Duodenal mucosa (tissue), 2 donors: ENCODE measurements around the gene RGL1.
A peak's percentile ranks its signal among the peaks of the same experiment; 100 is the strongest.

Experiments used
- H3K27ac ChIP-seq: one replicate; pipeline ENCODE4 v1.7.0; 2013; ENCODE audit warnings: low read depth, low read length
- H3K27me3 ChIP-seq, 2 donors: one replicate each; pipeline ENCODE4 v1.7.0; 2013; ENCODE audit warnings: low read length in 2 of 2, control low read depth in 1 of 2; ENCODE audit not compliant: insufficient read depth in 2 of 2, control insufficient read depth in 1 of 2
- H3K36me3 ChIP-seq, 2 donors: one replicate each; pipeline ENCODE4 v1.7.0; 2013; ENCODE audit warnings: low read length in 2 of 2, control low read depth in 1 of 2; ENCODE audit not compliant: insufficient read depth in 2 of 2, control insufficient read depth in 1 of 2
- H3K4me1 ChIP-seq, 2 donors: one replicate each; pipeline ENCODE4 v1.7.0; 2013; ENCODE audit warnings: low read length in 2 of 2, control low read depth in 1 of 2; ENCODE audit not compliant: insufficient read depth in 2 of 2, control insufficient read depth in 1 of 2
- H3K4me3 ChIP-seq, 2 donors: one replicate each; pipeline ENCODE4 v1.7.0; 2013; ENCODE audit warnings: low read length in 2 of 2, low read depth in 1 of 2
- H3K9ac ChIP-seq, 2 donors: one replicate each; pipeline ENCODE4 v1.7.0; 2013; ENCODE audit warnings: low read length in 2 of 2, low read depth in 1 of 2
- H3K9me3 ChIP-seq, 2 donors: one replicate each; pipeline ENCODE4 v1.7.0; 2013; ENCODE audit warnings: low read length in 2 of 2, control low read depth in 1 of 2; ENCODE audit not compliant: control insufficient read depth in 1 of 2

RGL1 gene

GRCh38 chr1:183806675-183807074 lies 1.8 kb downstream of the RGL1 start:
- peaks cover 4 to 11% of the 10 kb centered on the region in 2 donors for H3K4me1 ChIP-seq
- no peaks in the 10 kb centered on the region for H3K27me3 ChIP-seq
- H3K27ac ChIP-seq: no peak overlapping the region
- H3K4me3 ChIP-seq: peak overlapping the region; percentile 36 to 41
- peak overlapping the region; percentile 4 to 33 for H3K9ac ChIP-seq
- peaks cover 0 to 6% of the 10 kb centered on the region in 2 donors for H3K9me3 ChIP-seq
- H3K36me3 ChIP-seq: no peaks in the 10 kb centered on the region

- Histone ChIP-seq H3K9me3 (no peaks in the 10 kb centered on the region), H3K4me1 (peaks cover 9 to 18% of the 10 kb centered on the region in 2 donors), H3K27me3 (no peaks in the 10 kb centered on the region), H3K9ac (peak overlapping the region in 1 of 2 donors; percentile 6), H3K4me3 (peak overlapping the region in 1 of 2 donors; percentile 4), H3K36me3 (no peaks in the 10 kb centered on the region), H3K27ac (no peak overlapping the region)
Observed at GRCh38 chr1:183807549-183808168, 2.7 kb downstream of the RGL1 start.

DNA sequence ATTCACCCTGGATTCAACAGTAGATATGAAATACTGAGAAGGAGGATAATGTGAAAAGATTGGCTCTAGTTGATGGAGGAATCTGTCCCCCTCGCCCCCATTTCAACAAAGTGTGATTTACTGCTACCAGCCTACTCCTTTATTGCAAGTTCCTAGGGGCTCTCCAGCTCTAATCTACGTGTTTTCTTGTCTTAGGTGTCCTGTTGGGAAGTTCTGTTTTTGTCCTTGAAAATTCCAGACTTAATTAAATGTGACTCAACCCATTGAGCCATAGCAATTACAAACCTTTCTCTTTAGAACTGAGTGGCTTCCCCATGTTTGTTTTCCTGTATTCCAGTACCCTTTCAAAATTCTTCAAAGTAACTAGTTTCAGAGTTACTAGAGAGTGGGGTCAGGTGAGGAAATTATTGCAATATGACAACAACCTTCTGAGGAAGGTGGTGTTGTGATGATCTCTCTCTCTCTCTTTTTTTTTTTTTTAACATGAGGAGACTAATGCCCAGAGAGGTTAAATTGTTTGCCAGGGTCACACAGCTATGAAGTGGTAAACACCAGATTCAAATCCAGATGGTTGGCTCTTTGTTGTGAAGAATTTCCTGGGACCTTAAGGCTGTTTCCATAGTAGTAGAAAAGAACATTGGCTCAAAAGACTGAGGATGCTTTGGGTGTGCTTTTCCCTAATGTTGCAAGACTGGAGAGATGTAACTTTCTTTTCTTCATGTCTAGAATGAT lies 3.5 kb downstream of the RGL1 start:
- no peak overlapping the region for H3K4me3 ChIP-seq
- H3K4me1 ChIP-seq: peaks cover 15 to 25% of the 10 kb centered on the region in 2 donors
- no peak overlapping the region for H3K9ac ChIP-seq
- no peaks in the 10 kb centered on the region for H3K27me3 ChIP-seq
- no peaks in the 10 kb centered on the region for H3K36me3 ChIP-seq
- no peaks in the 10 kb centered on the region for H3K9me3 ChIP-seq
- peak overlapping the region; percentile 36 for H3K27ac ChIP-seq

DNA sequence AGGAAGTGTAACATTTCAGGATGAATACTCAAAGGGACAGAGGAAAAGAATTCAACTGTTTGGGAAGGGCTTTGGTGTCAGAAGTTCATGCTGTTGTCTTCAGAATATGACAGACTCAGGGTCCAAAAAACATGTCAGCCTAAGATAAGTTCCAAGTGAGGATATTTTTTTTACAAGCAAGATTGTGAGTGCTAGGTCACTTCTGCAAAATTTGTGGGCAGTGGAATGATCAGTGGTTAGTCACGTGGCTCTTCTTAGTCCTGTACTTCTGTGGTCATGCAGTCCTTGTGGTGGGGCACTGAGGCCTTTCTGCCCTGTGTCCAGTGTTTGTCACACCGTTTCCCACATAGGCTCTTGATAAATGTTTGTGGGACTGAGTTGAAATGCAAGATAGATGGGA lies 5.2 kb downstream of the RGL1 start:
- H3K9me3 ChIP-seq: no peaks in the 10 kb centered on the region
- no peak overlapping the region for H3K9ac ChIP-seq
- H3K4me3 ChIP-seq: no peak overlapping the region
- peaks cover 15 to 25% of the 10 kb centered on the region in 2 donors for H3K4me1 ChIP-seq
- no peaks in the 10 kb centered on the region for H3K27me3 ChIP-seq
- H3K27ac ChIP-seq: no peak overlapping the region
- no peaks in the 10 kb centered on the region for H3K36me3 ChIP-seq

- Histone ChIP-seq H3K27me3 (no peaks in the 10 kb centered on the region), H3K36me3 (no peaks in the 10 kb centered on the region), H3K4me3 (no peak overlapping the region), H3K9me3 (no peaks in the 10 kb centered on the region), H3K9ac (no peak overlapping the region), H3K4me1 (peaks cover 15 to 25% of the 10 kb centered on the region in 2 donors), H3K27ac (no peak overlapping the region)
Observed at GRCh38 chr1:183810756-183811544, 6.0 kb downstream of the RGL1 start.

GRCh38 chr1:183812128-183812527 lies 7.2 kb downstream of the RGL1 start:
- no peaks in the 10 kb centered on the region for H3K9me3 ChIP-seq
- peaks cover 11 to 18% of the 10 kb centered on the region in 2 donors for H3K4me1 ChIP-seq
- no peaks in the 10 kb centered on the region for H3K27me3 ChIP-seq
- H3K9ac ChIP-seq: no peak overlapping the region
- no peak overlapping the region for H3K27ac ChIP-seq
- no peaks in the 10 kb centered on the region for H3K36me3 ChIP-seq
- no peak overlapping the region for H3K4me3 ChIP-seq

- Histone ChIP-seq H3K4me1 (peaks cover 15 to 19% of the 10 kb centered on the region in 2 donors), H3K4me3 (no peak overlapping the region), H3K36me3 (no peaks in the 10 kb centered on the region), H3K9me3 (no peaks in the 10 kb centered on the region), H3K9ac (no peak overlapping the region), H3K27me3 (no peaks in the 10 kb centered on the region), H3K27ac (no peak overlapping the region)
Observed at GRCh38 chr1:183812686-183813569, 8.0 kb downstream of the RGL1 start.

DNA sequence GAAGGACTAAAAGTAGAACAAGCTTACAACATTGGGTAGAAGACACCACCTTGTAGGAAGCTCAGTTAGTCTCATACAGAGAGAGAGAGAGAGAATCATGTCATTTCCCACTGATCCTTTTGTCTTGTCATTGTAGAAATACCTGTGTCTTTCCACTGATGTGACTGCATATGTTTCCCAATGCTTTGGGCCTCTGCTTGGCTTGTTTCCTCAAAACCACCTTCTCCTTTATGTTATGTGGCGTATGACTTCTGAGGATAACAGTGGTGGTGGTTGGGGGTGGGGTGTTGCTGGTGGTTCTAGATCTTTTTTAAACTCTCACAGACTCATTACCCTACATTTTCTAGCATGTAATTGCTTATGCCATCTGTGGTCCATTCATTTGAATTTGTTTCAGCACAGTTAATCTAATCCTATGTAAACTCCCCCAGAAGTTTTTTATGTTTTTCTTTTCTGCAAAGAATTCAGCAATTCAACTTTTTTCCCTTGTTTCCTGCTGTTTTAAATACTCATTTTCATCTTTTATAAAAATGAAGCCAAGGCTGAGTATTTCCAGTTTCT lies 9.3 kb downstream of the RGL1 start:
- Histone ChIP-seq H3K9ac (no peak overlapping the region), H3K9me3 (no peaks in the 10 kb centered on the region), H3K27ac (no peak overlapping the region), H3K36me3 (no peaks in the 10 kb centered on the region), H3K4me3 (no peak overlapping the region), H3K4me1 (peaks cover 18 to 21% of the 10 kb centered on the region in 2 donors), H3K27me3 (no peaks in the 10 kb centered on the region)

GRCh38 chr1:183816110-183816509 lies 11.2 kb downstream of the RGL1 start:
- Histone ChIP-seq H3K27me3 (no peaks in the 10 kb centered on the region), H3K36me3 (no peaks in the 10 kb centered on the region), H3K27ac (no peak overlapping the region), H3K4me1 (peaks cover 18 to 21% of the 10 kb centered on the region in 2 donors), H3K9me3 (no peaks in the 10 kb centered on the region), H3K4me3 (no peak overlapping the region), H3K9ac (no peak overlapping the region)
